Kasumi-1 (cell line): ENCODE results near the gene ARHGAP26.

Experiments
- DNase-seq, 2 experiments: peaks; one replicate each; lab custom pipeline; 2025; lab: John Stamatoyannopoulos, UW

ARHGAP26 gene

GRCh38 chr5:143140492-143141203 is 370.5 kb downstream of the ARHGAP26 start:
- no peak for DNase-seq

GRCh38 chr5:143141652-143142051 is 371.5 kb downstream of the ARHGAP26 start:
- DNase-seq: peak; percentile 75 to 88

GRCh38 chr5:143142596-143143435 is 372.6 kb downstream of the ARHGAP26 start:
- no peak for DNase-seq

GRCh38 chr5:143143973-143144372 is 373.8 kb downstream of the ARHGAP26 start:
- no peak for DNase-seq

GRCh38 chr5:143145243-143146160 is 375.3 kb downstream of the ARHGAP26 start:
- DNase-seq: no peak

GRCh38 chr5:143146161-143146560 is 376.0 kb downstream of the ARHGAP26 start:
- DNase-seq: no peak

GRCh38 chr5:143147383-143147782 is 377.2 kb downstream of the ARHGAP26 start:
- DNase-seq: no peak

- DNase-seq: no peak
These were observed 377.7 kb downstream of the ARHGAP26 start for GRCh38 chr5:143147902-143148301.

GRCh38 chr5:143148771-143149170 is 378.6 kb downstream of the ARHGAP26 start:
- DNase-seq: no peak

- no peak for DNase-seq
These were observed 379.6 kb downstream of the ARHGAP26 start for GRCh38 chr5:143149759-143150158.

- no peak for DNase-seq
These were observed 381.0 kb downstream of the ARHGAP26 start for GRCh38 chr5:143151056-143151700.

- no peak for DNase-seq
These were observed 382.3 kb downstream of the ARHGAP26 start for GRCh38 chr5:143152445-143152844.

- DNase-seq: no peak
These were observed 383.3 kb downstream of the ARHGAP26 start for GRCh38 chr5:143153332-143154119.

GRCh38 chr5:143154510-143155370 is 384.6 kb downstream of the ARHGAP26 start:
- no peak for DNase-seq

GRCh38 chr5:143155455-143155854 is 385.3 kb downstream of the ARHGAP26 start:
- DNase-seq: no peak

- no peak for DNase-seq
These were observed 385.9 kb downstream of the ARHGAP26 start for GRCh38 chr5:143156086-143156485.

- DNase-seq: no peak
These were observed 386.4 kb downstream of the ARHGAP26 start for GRCh38 chr5:143156572-143156971.

GRCh38 chr5:143159031-143159430 is 388.9 kb downstream of the ARHGAP26 start:
- DNase-seq: no peak

- no peak for DNase-seq
These were observed 391.8 kb downstream of the ARHGAP26 start for GRCh38 chr5:143161885-143162540.
